HCT116 (cell line): ENCODE data around the gene ZNF236. TPM values are rescaled to one million over a fixed set of nuclear protein-coding genes. Genes with fewer than 3 reads are reported as not detected.

Source experiments
- ATAC-seq: fragments of 200-7000 bp; cut with Tn5 transposase; 2 replicates; pipeline ENCODE4 v1.9.1; 2020; ENCODE audit warnings: mild to moderate bottlenecking, moderate library complexity
- BruUV-seq: library from RNA; stranded (reverse); fragments of 400-500 nt; replicated peaks from 2 replicates; lab custom pipeline; 2021; lab: Mats Ljungman, UMichigan
- CTCF ChIA-PET: fragments of 300-600 bp; sonication (Branson Sonifier 250); formaldehyde crosslinking; loops from one replicate; lab custom pipeline; 2021; ENCODE audit warnings: antibody characterized with exemption; lab: Charles Lee
- POLR2A ChIA-PET: fragments of 300-600, 350-600 bp; sonication (Branson Sonifier 250); formaldehyde crosslinking; loops from one replicate; lab custom pipeline; 2021; ENCODE audit warnings: antibody characterized with exemption; lab: Charles Lee
- RAD21 ChIA-PET, 2 experiments: fragments of 300-600 bp; sonication (Branson Sonifier 250); formaldehyde crosslinking; loops; one replicate each; lab custom pipeline; 2023; ENCODE audit warnings: low total read pairs in 2 of 2; ENCODE audit not compliant: uncharacterized antibody in 2 of 2, unreplicated experiment in 2 of 2, low non-redundant PET in 1 of 2; lab: Charles Lee
- DNase-seq: peaks from one replicate; pipeline ENCODE4 v3.0.0-alpha.2; 2010; ENCODE audit warnings: low read depth, low spot score
- H2AFZ ChIP-seq: fragments of 200-600 bp; shearing (Covaris generic), sonication (generic); 2 replicates; pipeline ENCODE4 v1.6.1; 2017; ENCODE audit warnings: low read depth, mixed run types, mixed read lengths, antibody characterized with exemption, low read length; ENCODE audit not compliant: poor library complexity, severe bottlenecking
- H3K27ac ChIP-seq: 2 replicates; pipeline ENCODE4 v1.5.1; 2012; ENCODE audit warnings: low read depth, low read length
- H3K27me3 ChIP-seq: fragments of 200-600 bp; sonication (generic); 2 replicates; pipeline ENCODE4 v1.6.1; 2016; ENCODE audit warnings: mixed run types, low read length, mixed read lengths; ENCODE audit not compliant: insufficient read depth
- H3K36me3 ChIP-seq, 2 experiments: fragments of 200-500 bp in 1 of 2; fragments of 200-600 bp in 1 of 2; sonication (Bioruptor generic) in 1 of 2; sonication (generic) in 1 of 2; 2 replicates each; pipeline versions ENCODE4 v1.5.1 to v1.6.1; 2014 to 2016; ENCODE audit warnings: low read length in 2 of 2, inconsistent platforms in 1 of 2, mixed read lengths in 1 of 2, mixed run types in 1 of 2; ENCODE audit not compliant: insufficient read depth in 2 of 2, control insufficient read depth in 1 of 2
- H3K4me1 ChIP-seq, 2 experiments: fragments of 200-600 bp in 1 of 2; sonication (generic) in 1 of 2; 2 replicates each; pipeline versions ENCODE4 v1.5.1 to v1.6.1; 2012 to 2017; ENCODE audit warnings: low read length in 2 of 2, inconsistent platforms in 1 of 2, mild to moderate bottlenecking in 1 of 2, mixed read lengths in 1 of 2, mixed run types in 1 of 2, moderate library complexity in 1 of 2; ENCODE audit not compliant: insufficient read depth in 2 of 2, control insufficient read depth in 1 of 2
- H3K4me2 ChIP-seq: fragments of 200-600 bp; sonication (generic); 2 replicates; pipeline ENCODE4 v1.6.1; 2017; ENCODE audit warnings: mixed run types, low read length, mixed read lengths
- H3K4me3 ChIP-seq, 2 experiments: fragments of 200-600 bp in 1 of 2; sonication (generic) in 1 of 2; replicated peaks in 1 of 2; 2 replicates each; pipeline ENCODE4 v1.5.1; 2011 to 2016; ENCODE audit warnings: low read length in 2 of 2, control low read depth in 1 of 2, low read depth in 1 of 2, mild to moderate bottlenecking in 1 of 2, mixed read lengths in 1 of 2, mixed run types in 1 of 2
- H3K79me2 ChIP-seq: fragments of 200-600 bp; sonication (generic); 2 replicates; pipeline ENCODE4 v1.6.1; 2017; ENCODE audit warnings: mild to moderate bottlenecking, mixed run types, low read length, moderate library complexity, mixed read lengths; ENCODE audit not compliant: insufficient read depth
- H3K9ac ChIP-seq: fragments of 200-600 bp; sonication (generic); 2 replicates; pipeline ENCODE4 v1.6.1; 2016; ENCODE audit warnings: low read length, mixed read lengths
- H3K9me2 ChIP-seq: fragments of 200-600 bp; sonication (generic), shearing (Covaris generic); 2 replicates; pipeline ENCODE4 v1.6.1; 2017; ENCODE audit warnings: mixed run types, mild to moderate bottlenecking, moderate library complexity; ENCODE audit not compliant: insufficient read depth
- H3K9me3 ChIP-seq, 2 experiments: fragments of 200-500 bp in 1 of 2; fragments of 200-600 bp in 1 of 2; sonication (Bioruptor generic) in 1 of 2; sonication (generic) in 1 of 2; 2 replicates each; pipeline ENCODE4 v1.6.1; 2014 to 2017; ENCODE audit warnings: low read length in 2 of 2, mixed read lengths in 2 of 2, inconsistent platforms in 1 of 2, low read depth in 1 of 2, mild to moderate bottlenecking in 1 of 2, mixed run types in 1 of 2, moderate library complexity in 1 of 2; ENCODE audit not compliant: control insufficient read depth in 1 of 2, insufficient read depth in 1 of 2
- H4K20me1 ChIP-seq: fragments of 200-600 bp; sonication (generic), shearing (Covaris generic); 2 replicates; pipeline ENCODE4 v1.6.1; 2017; ENCODE audit warnings: mixed run types, mild to moderate bottlenecking, moderate library complexity; ENCODE audit not compliant: insufficient read depth
- ATF3 ChIP-seq: IDR thresholded peaks from 2 replicates; pipeline ENCODE4 v1.6.1; 2012
- CEBPB ChIP-seq: IDR thresholded peaks from 2 replicates; pipeline ENCODE4 v1.6.1; 2012; ENCODE audit warnings: low read depth
- ELF1 ChIP-seq: IDR thresholded peaks from 2 replicates; pipeline ENCODE4 v1.6.1; 2012; ENCODE audit warnings: low read depth, borderline replicate concordance
- EZH2 ChIP-seq: fragments of 200-600 bp; sonication (generic); IDR thresholded peaks from 2 replicates; pipeline ENCODE4 v1.6.1; 2017; ENCODE audit warnings: antibody characterized with exemption, mixed run types
- EZH2phosphoT487 ChIP-seq: fragments of 200-600 bp; IDR thresholded peaks from 2 replicates; pipeline ENCODE4 v1.6.1; 2018; ENCODE audit warnings: antibody characterized with exemption, borderline replicate concordance
- FOSL1 ChIP-seq: IDR thresholded peaks from 2 replicates; pipeline ENCODE4 v1.6.1; 2012; ENCODE audit warnings: low read depth
- JUND ChIP-seq: IDR thresholded peaks from 2 replicates; pipeline ENCODE4 v1.6.1; 2012
- MAX ChIP-seq: IDR thresholded peaks from 2 replicates; pipeline ENCODE4 v1.6.1; 2012
- POLR2AphosphoS5 ChIP-seq: IDR thresholded peaks from 2 replicates; pipeline ENCODE4 v1.6.1; 2011; ENCODE audit warnings: mild to moderate bottlenecking, low read depth, low read length, moderate library complexity
- REST ChIP-seq: IDR thresholded peaks from 2 replicates; pipeline ENCODE4 v1.6.1; 2012; ENCODE audit warnings: low read depth
- SP1 ChIP-seq: IDR thresholded peaks from 2 replicates; pipeline ENCODE4 v1.6.1; 2012; ENCODE audit warnings: low read depth
- YY1 ChIP-seq: IDR thresholded peaks from 2 replicates; pipeline ENCODE4 v1.6.1; 2011; ENCODE audit warnings: low read length, low read depth, moderate library complexity, mild to moderate bottlenecking; ENCODE audit not compliant: insufficient replicate concordance; ENCODE audit errors: extremely low read depth
- ZFX ChIP-seq: fragments of 450-650 bp; IDR thresholded peaks from 2 replicates; pipeline ENCODE4 v1.6.1; 2017
- ZNF274 ChIP-seq: fragments of 200-500 bp; sonication (Bioruptor generic); IDR thresholded peaks from 2 replicates; pipeline ENCODE4 v1.6.1; 2014; ENCODE audit warnings: mild to moderate bottlenecking, low read depth, low read length, inconsistent platforms
- intact Hi-C: fragments of 100-400 bp; cut with micrococcal nuclease; formaldehyde crosslinking; loops from 2 replicates; pipeline ENCODE4 v1.10.0; 2022
- total RNA-seq: library from RNA; stranded (reverse); gene quantifications from one replicate; pipeline ENCODE4 v1.2.1, GENCODE V29; 2021; ENCODE audit not compliant: unreplicated experiment

The ZNF236 gene
- total RNA-seq, 1 experiment from 2014 or later: 15.0 TPM

GRCh38 chr18:76873311-76873710 lies 51.0 kb downstream of the ZNF236 start:
- intact Hi-C loops: no loop called here
- H3K4me2 ChIP-seq: no peak overlapping the region

More at GRCh38 chr18:76873311-76873710, 51.0 kb downstream of the ZNF236 start:
- H2AFZ ChIP-seq: no peak overlapping the region
- ChIA-PET CTCF (no interaction called here), POLR2A (no interaction called here), RAD21 (no interaction called here)
- H3K9me2 ChIP-seq: no peaks in the 10 kb centered on the region
- no peaks in the 10 kb centered on the region for H4K20me1 ChIP-seq
- H3K27ac ChIP-seq: no peak overlapping the region
- H3K9me3 ChIP-seq: no peaks in the 10 kb centered on the region
- peaks cover 0 to 3% of the 10 kb centered on the region in 2 experiments; a peak in 2 of 4 replicates for H3K36me3 ChIP-seq
- no peak for ATAC-seq
- DNase-seq: no peak
- H3K4me3 ChIP-seq: no peak overlapping the region
- H3K4me1 ChIP-seq: 0 out of 4 replicates have a peak, but pooled peaks cover 0 to 3% of the 10 kb centered on the region in 2 experiments
- no peaks in the 10 kb centered on the region for H3K79me2 ChIP-seq
- H3K9ac ChIP-seq: no peak overlapping the region
- no peaks in the 10 kb centered on the region for H3K27me3 ChIP-seq
- no TSS peak for BruUV-seq
- no peak for TF ChIP-seq CEBPB
- no peak for TF ChIP-seq SP1
- no peak for TF ChIP-seq MAX
- TF ChIP-seq ATF3: no peak
- no peak for TF ChIP-seq YY1
- no peak for TF ChIP-seq ZFX
- no peak for TF ChIP-seq ZNF274
- TF ChIP-seq EZH2phosphoT487: no peak
- TF ChIP-seq JUND: no peak
- TF ChIP-seq ELF1: no peak
- no peak for TF ChIP-seq EZH2
- no peak for TF ChIP-seq POLR2AphosphoS5
- no peak for TF ChIP-seq FOSL1
- no peak for TF ChIP-seq REST
